NCI-H2107 treated with DMSO at 0.1 percent for 48 hours (cell line): ENCODE data around the gene KAZN.

Source experiments
- DNase-seq: peaks from one replicate; lab custom pipeline; 2025; ENCODE audit not compliant: unreplicated experiment; lab: John Stamatoyannopoulos, UW

Gene KAZN

DNA sequence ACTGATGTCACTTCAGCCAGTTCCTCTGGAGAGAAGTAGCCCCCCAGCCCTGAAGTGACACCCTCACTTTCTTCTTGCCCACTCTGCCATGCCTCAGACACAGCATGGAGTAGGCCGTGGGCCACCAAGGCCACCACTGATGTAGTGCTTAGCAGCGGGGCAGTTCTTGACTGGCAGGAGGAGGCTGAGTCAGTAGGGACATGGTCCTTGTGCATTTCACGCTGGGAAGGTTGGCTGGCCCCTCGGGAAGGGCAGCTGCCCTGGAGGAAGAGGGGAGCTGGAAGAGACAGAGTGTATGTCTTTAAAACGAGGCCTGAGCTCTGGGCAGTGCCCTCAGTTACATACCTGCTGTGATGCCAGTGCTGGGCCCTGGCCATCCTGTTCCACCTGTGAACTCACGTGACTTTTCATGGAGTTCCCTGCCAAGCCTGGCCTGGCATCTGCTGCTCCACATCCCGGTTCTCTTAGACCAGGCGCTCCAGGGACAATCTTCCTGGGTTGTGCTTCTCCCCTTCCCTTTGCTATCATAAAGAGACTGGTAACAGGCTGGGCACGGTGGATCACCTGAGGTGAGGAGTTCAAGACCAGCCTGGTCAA, 396.5 kb downstream of the KAZN start:
- DNase-seq, result no peak

DNA sequence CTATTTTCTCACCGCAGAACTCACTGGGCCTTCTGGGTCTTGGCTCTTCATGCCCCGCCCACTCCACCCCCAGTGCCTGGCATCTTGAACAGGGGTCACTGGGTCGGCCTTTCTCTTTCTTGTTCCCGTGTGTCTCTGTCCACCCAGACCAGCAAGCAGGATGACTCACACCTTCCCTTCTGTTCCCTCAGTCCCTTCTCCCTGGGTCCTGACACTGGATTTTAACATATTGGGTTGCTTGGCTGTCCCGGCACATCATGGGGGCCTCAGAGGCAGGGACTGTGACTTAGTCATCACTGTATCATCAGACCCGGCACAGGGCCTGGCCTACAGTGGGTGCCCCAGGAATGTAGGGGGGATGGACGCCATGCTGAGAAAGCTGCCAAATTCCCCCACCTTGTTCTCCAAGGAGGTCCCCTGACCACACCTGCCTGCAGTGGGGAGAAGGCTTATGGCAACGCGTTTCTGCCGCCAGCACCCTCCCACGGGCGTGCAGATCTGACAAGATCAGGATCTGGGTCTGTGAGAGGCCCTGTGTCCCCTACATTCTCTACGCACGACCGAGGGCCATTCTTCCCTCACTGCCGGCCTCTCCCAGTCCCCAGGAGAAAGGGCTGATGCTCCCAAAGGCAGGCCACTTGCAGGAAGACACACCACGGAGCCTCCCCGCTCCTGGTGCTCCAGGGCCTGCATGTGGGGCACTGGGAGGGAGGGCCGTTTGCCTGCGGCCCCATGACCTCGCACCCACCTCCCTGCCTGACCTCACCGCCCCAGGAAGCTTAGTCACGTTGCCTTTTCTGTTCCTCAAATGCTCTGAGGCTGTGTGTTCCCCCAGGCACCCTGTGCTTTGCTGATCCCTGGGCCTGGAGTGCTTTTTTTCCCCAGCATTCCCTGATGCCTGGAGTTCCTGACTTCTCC, 397.9 kb downstream of the KAZN start:
- no peak for DNase-seq

DNA sequence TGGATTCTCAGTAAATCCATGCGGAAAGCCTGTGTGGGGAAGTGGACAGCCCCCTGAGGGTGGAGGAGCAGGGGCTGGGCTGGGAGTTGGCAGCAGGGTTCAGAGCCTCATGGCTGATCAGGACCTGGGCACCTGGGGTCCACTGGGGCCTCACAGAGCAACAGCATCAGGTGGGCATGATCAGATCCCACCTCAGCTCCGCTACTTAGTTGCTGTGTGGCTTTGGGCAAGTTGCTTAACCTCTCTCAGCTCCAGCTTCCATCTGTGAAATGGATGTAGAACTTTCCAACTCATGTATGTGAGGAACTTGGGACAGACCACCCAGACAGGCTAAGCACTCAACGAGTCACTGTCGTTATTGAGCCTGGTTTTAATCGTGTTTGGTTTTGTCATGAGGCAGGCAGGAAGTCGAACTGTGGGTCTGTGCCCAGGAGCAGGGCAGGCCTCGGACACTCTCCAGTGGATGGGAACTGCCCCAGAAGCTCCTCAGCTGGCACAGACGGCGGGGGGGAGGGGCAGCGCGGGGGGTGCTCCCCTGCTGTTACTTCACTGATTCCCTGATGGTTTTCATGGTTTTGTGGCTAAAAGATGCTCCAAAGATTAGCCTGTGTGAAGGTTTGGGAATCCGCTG, 399.3 kb downstream of the KAZN start:
- DNase-seq, result no peak

DNA sequence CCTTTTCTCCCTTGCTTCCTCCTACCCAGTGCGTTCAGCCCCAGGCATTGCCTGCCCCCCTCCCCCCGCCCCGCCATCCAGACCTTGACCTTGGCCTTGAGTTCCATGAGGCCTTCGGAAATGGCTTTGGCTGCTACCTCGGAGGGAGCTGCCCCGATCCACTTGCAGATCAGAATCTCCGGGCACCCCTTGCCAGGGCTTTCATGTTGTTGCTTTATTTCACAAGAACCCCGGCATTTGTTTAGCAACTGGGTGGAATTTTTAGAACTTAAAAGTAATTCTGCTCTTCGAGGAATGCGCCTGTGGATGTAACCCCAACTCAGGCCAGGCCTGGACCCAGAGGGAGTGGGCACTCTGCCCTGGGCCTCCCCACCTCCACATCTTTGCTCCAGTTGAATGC, 401.0 kb downstream of the KAZN start:
- DNase-seq, result no peak

DNA sequence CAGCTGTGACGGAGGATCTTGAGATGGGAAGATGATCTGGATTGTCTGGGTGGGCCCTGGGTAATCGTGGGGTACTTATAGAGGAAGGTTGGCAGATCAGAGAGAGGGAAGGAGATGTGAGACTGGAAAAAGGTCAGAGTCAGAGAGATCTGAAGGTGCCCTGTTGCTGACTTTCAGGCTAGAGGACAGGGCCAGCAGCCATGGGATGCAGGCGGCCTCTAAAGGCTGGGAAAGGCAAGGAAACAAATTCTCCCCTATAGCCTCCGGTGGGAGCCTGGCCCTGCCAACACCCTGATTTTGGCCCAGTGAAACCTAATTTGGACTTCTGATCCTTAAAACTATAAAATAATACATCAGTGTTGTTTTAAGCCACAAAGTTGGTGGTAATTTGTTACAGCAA, 401.5 kb downstream of the KAZN start:
- DNase-seq, result no peak

DNA sequence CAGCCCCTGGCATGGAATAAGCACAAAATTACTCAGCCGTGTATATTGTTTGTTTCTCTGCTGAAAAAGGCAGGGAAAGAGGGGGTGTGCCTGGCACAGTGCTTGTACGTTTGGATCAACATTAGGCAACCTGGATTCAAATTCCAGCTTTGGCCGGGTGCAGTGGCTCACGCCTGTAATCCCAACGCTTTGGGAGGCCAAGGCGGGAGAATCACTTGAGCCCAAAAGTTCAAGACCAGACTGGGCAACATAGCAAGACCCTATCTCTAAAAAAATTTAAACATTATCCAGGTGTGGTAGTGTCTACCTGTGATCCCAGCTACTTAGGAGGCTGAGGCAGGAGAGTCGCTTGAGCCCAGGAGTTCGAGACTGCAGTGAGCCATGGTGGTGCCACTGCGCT, 402.2 kb downstream of the KAZN start:
- no peak for DNase-seq

DNA sequence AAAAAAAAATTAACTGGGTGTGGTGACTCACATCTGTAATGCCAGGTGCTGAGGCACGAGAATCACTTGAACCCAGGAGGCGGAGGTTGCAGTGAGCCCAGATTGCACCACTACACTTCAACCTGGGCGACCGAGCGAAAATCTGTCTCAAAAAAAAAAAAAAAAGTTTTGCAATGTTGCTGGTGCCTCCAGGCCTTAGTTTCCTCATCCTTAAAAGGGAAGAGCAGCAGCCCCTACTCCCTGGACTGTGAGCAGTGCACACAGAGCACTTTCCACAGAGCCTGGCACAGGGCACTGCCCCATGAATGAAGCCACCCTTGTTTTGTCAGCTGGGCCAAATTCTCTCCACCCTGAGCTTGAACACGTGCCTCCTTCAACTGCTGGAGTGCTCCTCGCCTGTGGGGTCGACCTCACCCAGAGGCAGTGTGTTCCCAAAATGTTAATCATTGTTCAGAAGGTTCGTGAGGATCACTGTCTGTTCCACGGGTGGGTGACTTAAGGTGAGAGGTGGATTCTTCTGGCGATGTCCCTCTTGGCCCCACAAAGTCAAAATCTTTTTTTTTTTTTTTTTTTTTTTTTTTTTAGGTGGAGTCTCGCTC, 402.9 kb downstream of the KAZN start:
- DNase-seq, result no peak

DNA sequence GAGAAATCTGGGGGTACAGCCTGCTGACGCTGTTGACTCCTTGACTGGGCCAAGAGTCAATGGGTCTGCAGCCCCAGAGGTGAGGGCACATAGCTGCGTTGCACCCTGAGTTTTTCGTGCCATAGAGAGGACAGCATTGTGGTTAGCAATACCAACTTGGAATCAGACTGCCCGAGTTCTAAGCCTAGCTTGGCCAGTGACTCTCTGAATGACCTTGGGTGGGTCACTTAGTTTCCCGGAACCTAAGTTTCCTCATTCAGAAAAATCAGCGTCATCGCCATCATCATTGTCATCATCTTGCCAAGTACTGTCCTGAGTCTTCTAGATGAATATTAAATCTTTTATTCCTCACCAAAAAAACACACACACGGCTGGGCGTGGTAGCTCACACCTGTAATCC, 403.8 kb downstream of the KAZN start:
- DNase-seq, result no peak

DNA sequence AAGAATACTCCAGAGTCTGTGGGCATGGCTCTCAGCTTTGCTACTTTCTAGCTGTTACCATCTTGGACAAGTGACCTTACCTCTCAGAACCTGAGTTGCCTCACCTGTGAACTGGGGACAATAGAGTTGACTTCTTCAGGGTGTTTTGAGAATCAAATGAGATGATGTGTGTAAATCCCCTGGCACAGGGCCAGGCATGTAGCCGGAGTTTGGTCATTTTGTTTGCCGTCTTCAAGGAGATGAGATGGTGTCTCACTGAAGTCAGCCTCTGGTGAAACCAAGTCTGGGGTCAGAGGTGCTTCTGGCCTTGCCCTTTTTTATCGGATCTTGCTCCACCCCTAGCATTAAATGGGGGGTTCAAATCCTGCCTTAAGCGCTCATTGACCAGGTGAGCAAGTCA, 405.9 kb downstream of the KAZN start:
- DNase-seq, result no peak

DNA sequence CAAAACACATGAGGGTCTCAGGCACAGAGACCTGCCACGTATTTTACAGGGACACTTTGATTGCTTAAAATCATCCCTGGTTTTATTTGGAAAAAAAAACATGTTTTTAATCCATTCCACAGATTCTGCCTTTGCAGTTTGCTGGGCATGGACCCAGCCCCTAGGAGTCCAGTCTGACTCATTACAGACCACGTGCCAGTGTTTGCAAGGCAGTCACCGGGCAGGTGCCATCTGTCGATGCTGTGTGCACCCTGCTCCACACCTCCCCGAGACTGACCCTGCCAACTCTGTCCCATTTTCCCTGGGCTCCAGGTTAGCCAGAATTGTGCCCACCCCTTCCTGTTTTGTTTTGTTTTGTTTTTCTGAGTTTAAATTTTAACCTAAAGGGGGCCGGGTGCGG, 406.6 kb downstream of the KAZN start:
- no peak for DNase-seq

DNA sequence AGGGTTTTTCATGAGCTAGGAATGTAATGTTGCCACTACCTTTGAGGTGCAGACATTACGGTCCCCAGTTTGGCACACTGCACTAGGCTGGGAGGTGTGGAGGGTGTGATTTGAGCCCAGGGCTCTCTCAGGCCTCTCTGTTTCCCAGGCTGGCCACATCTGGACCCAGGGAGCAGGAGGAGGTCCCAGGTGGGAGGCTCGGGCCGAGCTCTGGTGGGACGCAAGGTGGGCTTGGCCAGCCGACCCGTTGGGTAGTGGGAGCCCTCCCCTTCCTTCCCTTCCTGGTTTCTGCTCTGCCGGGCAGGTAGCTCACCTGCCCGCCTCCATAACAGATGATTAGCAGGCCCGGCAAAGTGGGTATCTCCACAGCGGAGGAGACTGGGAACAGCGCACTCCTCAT, 408.9 kb downstream of the KAZN start:
- no peak for DNase-seq

DNA sequence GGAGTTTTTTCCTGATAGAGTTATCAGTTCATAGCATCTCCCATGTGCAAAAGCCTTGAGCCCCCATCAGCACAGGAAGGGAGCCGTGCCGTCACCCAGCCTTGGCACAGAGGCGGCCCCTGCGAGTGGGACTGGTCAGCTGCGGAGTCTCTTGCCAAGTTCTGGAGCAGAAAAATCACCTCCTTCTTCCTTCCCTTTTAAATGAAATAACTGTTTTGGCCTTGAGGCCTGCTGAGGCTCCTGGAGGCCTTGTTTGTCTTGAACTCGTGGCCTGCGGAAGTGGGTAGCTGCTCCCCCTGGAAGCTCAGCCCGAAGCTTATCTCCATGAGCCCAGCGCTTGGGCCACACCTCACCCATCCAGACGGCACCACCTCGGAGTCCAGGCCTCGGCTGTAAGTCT, 409.4 kb downstream of the KAZN start:
- DNase-seq, result no peak

DNA sequence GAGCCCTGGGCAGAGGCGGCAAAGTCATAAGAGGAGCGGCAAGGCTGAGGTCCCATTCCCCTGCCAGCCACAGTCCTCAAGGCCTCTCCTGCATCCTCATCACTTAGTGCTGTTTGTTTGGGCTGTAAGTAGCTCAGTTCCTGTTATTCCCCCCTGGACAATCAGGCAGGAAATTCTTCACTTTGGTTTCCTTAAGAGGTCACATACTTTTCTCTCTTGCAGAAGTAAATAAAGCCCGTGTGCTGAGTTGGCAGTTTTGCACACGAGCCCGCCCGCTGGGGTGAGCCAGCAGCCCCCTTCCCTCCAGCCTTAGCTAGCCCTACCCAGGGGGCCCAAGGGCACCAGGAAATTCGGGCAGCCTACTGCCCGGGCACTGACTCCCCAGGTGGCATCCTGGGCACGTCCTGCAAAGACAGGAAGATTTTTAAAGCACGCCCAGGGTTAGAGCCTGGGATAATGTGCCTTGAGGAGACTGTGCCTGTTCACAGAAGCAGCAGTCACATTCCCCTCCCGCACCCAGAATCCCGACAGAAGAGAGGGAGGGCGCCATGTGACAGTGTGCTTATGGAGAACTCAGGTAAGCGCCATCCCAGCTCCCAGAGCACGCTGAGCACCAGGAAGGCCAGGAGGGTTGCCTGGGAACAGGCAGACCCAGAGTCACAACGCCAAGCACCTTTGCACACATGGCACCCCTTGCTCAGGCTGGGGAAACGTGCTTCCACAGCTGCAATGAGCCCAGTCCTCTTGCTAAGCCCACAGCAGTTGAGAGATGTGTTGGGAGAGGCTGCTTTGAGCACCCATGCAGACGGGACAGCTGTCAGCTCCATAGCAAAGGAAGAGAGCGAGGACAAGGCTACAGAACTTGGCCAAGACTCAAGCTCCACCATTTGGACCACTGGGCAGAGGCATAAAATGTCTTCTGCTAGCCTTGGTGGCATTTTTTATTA, 410.6 kb downstream of the KAZN start:
- DNase-seq, result no peak

DNA sequence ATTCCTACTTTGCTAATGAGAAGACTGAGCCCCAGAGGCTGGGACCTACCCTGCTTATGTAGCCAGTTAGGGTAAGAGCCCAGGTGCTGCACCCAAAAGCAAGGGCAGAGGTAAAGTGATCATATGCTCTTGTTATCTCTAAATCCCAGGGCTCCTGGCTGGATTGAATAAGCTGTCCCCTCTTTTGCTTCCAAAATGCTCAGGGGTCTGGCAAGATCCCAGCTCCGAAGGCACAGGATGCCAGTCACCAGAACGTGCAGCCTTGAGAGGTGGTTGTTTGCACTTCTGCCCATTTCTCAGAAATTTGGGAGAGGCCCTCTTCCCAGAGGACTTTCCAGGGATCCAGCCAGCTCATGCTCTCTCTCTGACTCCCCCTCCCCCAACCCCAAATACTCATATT, 412.7 kb downstream of the KAZN start:
- no peak for DNase-seq

DNA sequence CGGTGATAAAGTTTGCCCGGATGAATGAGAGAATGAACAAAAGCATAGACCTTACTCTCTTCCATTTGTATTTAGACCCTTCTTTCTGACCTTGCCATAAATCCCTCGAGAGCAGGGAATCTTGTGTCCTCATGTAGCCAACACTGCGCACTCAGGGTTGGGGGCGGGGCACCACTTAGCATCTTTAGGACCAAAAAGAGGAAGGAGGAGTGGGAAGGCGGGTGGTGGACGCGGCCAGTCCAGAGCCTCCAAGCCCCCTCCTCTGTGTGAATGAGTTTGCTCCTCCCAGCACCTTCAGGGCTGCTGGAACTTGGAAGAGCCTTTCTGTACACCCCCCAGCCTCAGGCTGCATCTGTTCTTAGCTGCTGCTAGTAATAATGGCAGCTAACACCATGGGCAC, 413.2 kb downstream of the KAZN start:
- DNase-seq, result no peak

DNA sequence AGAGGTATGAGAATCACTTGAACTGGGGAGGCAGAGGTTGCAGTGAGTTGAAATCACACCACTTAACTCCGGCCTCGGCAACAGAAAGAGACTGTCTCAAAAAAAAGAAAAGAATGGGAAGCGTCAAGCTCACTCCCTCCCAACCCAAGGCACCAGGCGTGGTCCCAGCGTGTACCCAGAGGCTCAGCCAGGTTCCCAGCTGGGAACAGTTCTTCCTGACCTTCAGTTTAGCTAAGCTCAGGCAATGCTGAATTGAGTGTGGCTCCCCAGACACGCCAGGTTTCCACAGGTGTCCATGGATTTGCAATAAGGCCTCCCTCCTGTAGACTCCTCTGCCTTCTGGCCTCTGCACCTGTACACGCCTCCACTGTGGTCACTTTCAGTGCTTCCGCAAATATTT, 414.3 kb downstream of the KAZN start:
- no peak for DNase-seq

DNA sequence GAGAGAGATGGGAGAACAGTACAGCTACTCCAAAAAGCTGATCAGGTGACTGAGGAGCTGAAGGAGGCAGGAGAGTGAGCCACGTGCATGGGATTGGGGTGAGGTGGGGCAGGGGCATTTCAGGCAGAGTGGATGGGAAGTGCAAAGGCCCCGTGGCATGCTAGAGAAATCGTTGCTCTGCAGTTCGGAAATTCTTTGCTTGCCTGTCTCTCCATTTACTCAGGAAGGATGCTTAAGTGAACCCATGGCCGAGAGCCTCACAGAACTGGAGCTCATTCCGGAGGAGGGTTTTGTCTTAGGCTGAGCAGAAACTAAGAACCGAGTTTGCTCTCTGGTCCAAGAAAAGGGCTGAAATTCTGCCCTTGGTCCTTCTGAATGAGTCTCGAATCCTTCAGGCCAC, 415.3 kb downstream of the KAZN start:
- DNase-seq, result no peak

DNA sequence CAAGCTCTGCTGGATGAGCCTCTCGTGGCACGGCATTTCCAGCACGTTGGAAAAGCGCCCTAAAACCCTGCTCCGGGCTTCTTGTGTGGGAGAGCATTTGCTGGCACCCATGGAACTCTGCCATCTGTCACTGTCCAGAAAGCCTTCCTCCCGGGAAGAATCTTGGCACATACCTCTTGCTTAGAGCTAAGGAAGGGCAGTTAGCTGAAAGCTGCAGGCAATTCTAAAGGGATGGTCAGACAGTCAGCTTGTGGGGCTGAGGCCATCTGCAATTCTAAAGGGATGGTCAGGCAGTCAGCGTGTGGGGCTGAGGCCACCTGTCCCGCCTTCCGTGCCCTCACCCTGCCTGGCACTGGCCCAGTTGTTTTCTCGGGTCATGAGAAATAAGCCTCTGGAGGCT, 416.0 kb downstream of the KAZN start:
- DNase-seq, result no peak

DNA sequence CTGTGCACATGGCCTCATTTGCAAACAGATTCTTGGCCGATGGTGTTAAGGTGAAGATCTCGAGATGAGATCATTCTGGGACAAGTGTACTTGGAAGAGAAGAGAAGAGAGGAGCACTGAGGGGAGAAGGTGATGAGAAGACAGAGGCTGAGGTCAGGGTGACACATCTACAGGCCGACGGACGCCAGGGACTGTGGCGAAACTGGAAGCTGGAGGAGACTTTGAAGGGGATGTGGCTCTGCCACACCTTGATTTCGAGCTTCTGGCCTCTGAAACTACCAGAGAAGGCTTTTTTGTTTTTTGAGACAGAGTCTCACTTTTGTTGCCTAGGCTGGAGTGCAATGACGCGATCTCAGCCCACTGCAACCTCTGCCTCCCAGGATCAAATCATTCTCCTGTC, 417.5 kb downstream of the KAZN start:
- DNase-seq, result no peak

DNA sequence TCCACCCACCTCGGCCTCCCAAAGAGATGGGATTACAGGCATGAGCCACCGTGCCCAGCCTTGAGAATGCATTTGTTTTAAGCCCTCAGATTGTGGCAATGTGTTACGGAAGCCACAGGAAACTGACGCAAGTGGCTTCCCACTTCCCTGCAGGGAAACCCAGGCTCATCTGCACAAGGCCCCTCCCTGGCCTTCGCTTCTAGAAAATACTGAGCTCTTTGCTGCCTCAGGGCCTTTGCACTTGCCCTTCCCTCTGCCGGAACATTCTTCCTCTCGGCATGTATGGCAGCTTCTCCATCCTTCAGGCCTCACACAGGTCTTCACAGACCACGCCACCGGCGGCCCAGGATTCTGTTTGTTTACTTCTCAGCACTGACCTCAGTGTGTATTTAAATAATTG, 418.0 kb downstream of the KAZN start:
- no peak for DNase-seq

DNA sequence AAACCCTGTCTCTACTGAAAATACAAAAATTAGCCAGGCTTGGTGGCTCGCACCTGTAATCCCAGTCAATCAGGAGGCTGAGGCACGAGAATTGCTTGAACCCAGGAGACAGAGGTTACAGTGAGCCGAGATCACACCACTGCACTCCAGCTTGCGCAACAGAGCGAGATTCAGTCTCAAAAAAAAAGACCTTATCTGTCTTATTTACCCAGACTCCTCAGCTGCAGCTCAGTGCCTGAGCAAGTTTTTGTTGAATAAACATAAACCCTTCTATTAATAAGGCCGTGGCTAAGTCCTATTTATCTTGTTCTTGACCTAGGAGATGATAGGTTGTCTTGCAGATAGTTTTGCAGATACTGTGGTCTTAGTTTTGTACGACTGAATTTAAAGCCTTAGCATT, 418.6 kb downstream of the KAZN start:
- DNase-seq, result no peak
